ENCODE results near the gene DNAJC3. TPM values are rescaled to one million over a fixed set of nuclear protein-coding genes. Genes with fewer than 3 reads are reported as not detected.
"Not testable (repeated sequence)": the region's sequence is repeated elsewhere in the genome, so short reads cannot be mapped to it uniquely, and the experiment has no call there.

The DNAJC3 gene
- total and polyA plus RNA-seq, 4 donors, result 32.0 to 121 (median 37.1) TPM

DNA sequence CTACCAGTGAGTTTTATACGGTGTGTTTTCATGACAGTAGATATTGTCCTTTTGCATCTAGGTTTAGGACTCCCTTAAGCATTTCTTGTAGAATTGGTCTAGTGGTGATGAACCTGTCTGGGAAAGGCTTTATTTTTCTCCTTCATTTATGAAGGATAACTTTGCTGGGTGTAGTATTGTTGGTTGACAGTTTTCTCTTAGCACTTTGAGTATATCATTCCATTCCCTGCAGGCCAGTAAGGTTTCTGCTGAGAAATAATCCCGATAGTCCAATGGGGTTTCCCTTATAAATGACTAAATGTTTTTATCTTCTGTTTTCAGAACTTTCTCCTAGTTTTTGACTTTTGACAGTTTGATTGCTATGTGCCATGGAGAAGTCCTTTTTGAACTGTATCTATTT is 57.2 kb downstream of the DNAJC3 start:
- Histone ChIP-seq H3K9ac (ENCODE audit: low read depth in 1 of 2, low read length in 2 of 2) (no peak overlapping the region), H3K27me3 (ENCODE audit: control insufficient read depth in 4 of 4, insufficient read depth in 4 of 4, low read length in 3 of 4) (no peaks in the 10 kb centered on the region), H3K36me3 (ENCODE audit: control insufficient read depth in 4 of 4, insufficient read depth in 3 of 4, low read depth in 1 of 4, low read length in 3 of 4) (peaks cover 0 to 2% (median 0%) of the 10 kb centered on the region in 4 donors), H3K4me3 (ENCODE audit: low read depth in 1 of 3, low read length in 3 of 3) (no peak overlapping the region), H3K27ac (ENCODE audit: low read depth in 1 of 2, low read length in 2 of 2) (no peak overlapping the region), H3K9me3 (ENCODE audit: control insufficient read depth in 4 of 4, low read length in 3 of 4) (peaks cover 0 to 11% (median 2%) of the 10 kb centered on the region in 4 donors), H3K4me1 (ENCODE audit: control insufficient read depth in 4 of 4, insufficient read depth in 4 of 4, low read length in 3 of 4) (no peaks in the 10 kb centered on the region)
- TF ChIP-seq, protein P1, sequence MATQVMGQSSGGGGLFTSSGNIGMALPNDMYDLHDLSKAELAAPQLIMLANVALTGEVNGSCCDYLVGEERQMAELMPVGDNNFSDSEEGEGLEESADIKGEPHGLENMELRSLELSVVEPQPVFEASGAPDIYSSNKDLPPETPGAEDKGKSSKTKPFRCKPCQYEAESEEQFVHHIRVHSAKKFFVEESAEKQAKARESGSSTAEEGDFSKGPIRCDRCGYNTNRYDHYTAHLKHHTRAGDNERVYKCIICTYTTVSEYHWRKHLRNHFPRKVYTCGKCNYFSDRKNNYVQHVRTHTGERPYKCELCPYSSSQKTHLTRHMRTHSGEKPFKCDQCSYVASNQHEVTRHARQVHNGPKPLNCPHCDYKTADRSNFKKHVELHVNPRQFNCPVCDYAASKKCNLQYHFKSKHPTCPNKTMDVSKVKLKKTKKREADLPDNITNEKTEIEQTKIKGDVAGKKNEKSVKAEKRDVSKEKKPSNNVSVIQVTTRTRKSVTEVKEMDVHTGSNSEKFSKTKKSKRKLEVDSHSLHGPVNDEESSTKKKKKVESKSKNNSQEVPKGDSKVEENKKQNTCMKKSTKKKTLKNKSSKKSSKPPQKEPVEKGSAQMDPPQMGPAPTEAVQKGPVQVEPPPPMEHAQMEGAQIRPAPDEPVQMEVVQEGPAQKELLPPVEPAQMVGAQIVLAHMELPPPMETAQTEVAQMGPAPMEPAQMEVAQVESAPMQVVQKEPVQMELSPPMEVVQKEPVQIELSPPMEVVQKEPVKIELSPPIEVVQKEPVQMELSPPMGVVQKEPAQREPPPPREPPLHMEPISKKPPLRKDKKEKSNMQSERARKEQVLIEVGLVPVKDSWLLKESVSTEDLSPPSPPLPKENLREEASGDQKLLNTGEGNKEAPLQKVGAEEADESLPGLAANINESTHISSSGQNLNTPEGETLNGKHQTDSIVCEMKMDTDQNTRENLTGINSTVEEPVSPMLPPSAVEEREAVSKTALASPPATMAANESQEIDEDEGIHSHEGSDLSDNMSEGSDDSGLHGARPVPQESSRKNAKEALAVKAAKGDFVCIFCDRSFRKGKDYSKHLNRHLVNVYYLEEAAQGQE (IDR thresholded peaks at IDR 0.05), result no peak
- TF ChIP-seq FOXA2 (IDR thresholded peaks at IDR 0.05), result no peak
- no peak for TF ChIP-seq GABPA (IDR thresholded peaks at IDR 0.05 in 1 of 2, conservative IDR thresholded peaks at IDR 0.05 in 1 of 2)
- TF ChIP-seq, protein P2, sequence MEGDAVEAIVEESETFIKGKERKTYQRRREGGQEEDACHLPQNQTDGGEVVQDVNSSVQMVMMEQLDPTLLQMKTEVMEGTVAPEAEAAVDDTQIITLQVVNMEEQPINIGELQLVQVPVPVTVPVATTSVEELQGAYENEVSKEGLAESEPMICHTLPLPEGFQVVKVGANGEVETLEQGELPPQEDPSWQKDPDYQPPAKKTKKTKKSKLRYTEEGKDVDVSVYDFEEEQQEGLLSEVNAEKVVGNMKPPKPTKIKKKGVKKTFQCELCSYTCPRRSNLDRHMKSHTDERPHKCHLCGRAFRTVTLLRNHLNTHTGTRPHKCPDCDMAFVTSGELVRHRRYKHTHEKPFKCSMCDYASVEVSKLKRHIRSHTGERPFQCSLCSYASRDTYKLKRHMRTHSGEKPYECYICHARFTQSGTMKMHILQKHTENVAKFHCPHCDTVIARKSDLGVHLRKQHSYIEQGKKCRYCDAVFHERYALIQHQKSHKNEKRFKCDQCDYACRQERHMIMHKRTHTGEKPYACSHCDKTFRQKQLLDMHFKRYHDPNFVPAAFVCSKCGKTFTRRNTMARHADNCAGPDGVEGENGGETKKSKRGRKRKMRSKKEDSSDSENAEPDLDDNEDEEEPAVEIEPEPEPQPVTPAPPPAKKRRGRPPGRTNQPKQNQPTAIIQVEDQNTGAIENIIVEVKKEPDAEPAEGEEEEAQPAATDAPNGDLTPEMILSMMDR (IDR thresholded peaks at IDR 0.05; ENCODE audit: low read depth, low read length, missing input control), result no peak
- TF ChIP-seq FOXA1 (IDR thresholded peaks at IDR 0.05), result no peak
- TF ChIP-seq, protein P3, sequence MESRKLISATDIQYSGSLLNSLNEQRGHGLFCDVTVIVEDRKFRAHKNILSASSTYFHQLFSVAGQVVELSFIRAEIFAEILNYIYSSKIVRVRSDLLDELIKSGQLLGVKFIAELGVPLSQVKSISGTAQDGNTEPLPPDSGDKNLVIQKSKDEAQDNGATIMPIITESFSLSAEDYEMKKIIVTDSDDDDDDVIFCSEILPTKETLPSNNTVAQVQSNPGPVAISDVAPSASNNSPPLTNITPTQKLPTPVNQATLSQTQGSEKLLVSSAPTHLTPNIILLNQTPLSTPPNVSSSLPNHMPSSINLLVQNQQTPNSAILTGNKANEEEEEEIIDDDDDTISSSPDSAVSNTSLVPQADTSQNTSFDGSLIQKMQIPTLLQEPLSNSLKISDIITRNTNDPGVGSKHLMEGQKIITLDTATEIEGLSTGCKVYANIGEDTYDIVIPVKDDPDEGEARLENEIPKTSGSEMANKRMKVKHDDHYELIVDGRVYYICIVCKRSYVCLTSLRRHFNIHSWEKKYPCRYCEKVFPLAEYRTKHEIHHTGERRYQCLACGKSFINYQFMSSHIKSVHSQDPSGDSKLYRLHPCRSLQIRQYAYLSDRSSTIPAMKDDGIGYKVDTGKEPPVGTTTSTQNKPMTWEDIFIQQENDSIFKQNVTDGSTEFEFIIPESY (IDR thresholded peaks at IDR 0.05), result no peak
- no peak for TF ChIP-seq NR2F2 (IDR thresholded peaks at IDR 0.05)
- TF ChIP-seq HNF4A (conservative IDR thresholded peaks at IDR 0.05), result no peak
- no peak for TF ChIP-seq HNF4G (IDR thresholded peaks at IDR 0.05)
- TF ChIP-seq JUND (IDR thresholded peaks at IDR 0.05), result no peak
- no peak for TF ChIP-seq RAD21 (IDR thresholded peaks at IDR 0.05)
- TF ChIP-seq YY1 (IDR thresholded peaks at IDR 0.05), result no peak
- no peak for TF ChIP-seq RXRA (IDR thresholded peaks at IDR 0.05)
- TF ChIP-seq EGR1 (IDR thresholded peaks at IDR 0.05; ENCODE audit: low read depth in 2 of 2), result no peak
- TF ChIP-seq, protein P4, sequence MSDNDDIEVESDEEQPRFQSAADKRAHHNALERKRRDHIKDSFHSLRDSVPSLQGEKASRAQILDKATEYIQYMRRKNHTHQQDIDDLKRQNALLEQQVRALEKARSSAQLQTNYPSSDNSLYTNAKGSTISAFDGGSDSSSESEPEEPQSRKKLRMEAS (IDR thresholded peaks at IDR 0.05), result no peak
- TF ChIP-seq TAF1 (conservative IDR thresholded peaks at IDR 0.05), result no peak
- TF ChIP-seq, protein P5, sequence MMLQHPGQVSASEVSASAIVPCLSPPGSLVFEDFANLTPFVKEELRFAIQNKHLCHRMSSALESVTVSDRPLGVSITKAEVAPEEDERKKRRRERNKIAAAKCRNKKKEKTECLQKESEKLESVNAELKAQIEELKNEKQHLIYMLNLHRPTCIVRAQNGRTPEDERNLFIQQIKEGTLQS (IDR thresholded peaks at IDR 0.05), result no peak
- TF ChIP-seq SP1 (IDR thresholded peaks at IDR 0.05), result no peak
- WGBS, result 95% methylated on average over 2 of the region's 2 CpGs
- no peak for DNase-seq (ENCODE audit: low spot score)

DNA sequence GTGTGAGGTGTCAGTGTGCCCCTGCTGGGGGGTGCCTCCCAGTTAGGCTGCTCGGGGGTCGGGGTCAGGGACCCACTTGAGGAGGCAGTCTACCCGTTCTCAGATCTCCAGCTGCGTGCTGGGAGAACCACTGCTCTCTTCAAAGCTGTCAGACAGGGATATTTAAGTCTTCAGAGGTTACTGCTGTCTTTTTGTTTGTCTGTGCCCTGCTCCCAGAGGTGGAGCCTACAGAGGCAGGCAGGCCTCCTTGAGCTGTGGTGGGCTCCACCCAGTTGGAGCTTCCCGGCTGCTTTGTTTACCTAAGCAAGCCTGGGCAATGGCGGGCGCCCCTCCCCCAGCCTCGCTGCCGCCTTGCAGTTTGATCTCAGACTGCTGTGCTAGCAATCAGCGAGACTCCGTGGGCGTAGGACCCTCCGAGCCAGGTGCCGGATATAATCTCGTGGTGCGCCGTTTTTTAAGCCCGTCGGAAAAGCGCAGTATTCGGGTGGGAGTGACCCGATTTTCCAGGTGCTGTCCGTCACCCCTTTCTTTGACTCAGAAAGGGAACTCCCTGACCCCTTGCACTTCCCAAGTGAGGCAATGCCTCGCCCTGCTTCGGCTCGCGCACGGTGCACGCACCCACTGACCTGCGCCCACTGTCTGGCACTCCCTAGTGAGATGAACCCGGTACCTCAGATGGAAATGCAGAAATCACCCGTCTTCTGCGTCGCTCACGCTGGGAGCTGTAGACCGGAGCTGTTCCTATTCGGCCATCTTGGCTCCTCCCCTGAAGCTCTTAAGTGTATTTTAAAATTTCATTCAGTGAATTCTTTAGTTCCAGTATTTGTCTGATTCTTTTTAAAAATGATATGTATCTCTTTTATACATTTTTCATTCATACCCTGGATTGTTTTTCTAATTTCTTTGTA is 63.4 kb downstream of the DNAJC3 start:
- H3K9me3 ChIP-seq (ENCODE audit: control insufficient read depth in 4 of 4, low read length in 3 of 4); H3K27ac ChIP-seq (ENCODE audit: low read depth in 1 of 2, low read length in 2 of 2); H3K9ac ChIP-seq (ENCODE audit: low read depth in 1 of 2, low read length in 2 of 2); H3K4me1 ChIP-seq (ENCODE audit: control insufficient read depth in 4 of 4, insufficient read depth in 4 of 4, low read length in 3 of 4); H3K27me3 ChIP-seq (ENCODE audit: control insufficient read depth in 4 of 4, insufficient read depth in 4 of 4, low read length in 3 of 4); DNase-seq (ENCODE audit: low spot score); H3K4me3 ChIP-seq (ENCODE audit: low read depth in 1 of 3, low read length in 3 of 3); H3K36me3 ChIP-seq (ENCODE audit: control insufficient read depth in 4 of 4, insufficient read depth in 3 of 4, low read depth in 1 of 4, low read length in 3 of 4): not testable (repeated sequence)
- WGBS, result 88% methylated on average over 10 of the region's 37 CpGs

Data from liver (tissue), 9 donors.